GM12878 (cell line): ENCODE data around the gene CCDC8. TPM values are rescaled to one million over a fixed set of nuclear protein-coding genes. Genes with fewer than 3 reads are reported as not detected.

Experiments used
- ATAC-seq: fragments of 200-7000 bp; cut with Tn5 transposase; 3 replicates; pipeline ENCODE4 v1.9.1; 2020; ENCODE audit warnings: mild to moderate bottlenecking, moderate library complexity
- BruUV-seq: library from RNA; stranded (reverse); fragments of 400-500 nt; replicated peaks from 2 replicates; lab custom pipeline; 2021; lab: Mats Ljungman, UMichigan
- CTCF ChIA-PET: fragments of 300-600 bp; sonication (Branson Sonifier 250); formaldehyde crosslinking; extraction: SDS; loops from one replicate; lab custom pipeline; 2021; ENCODE audit warnings: inconsistent platforms; lab: Yijun Ruan, JAX
- POLR2A ChIA-PET: fragments of 350-600 bp; formaldehyde crosslinking; extraction: SDS; loops from one replicate; lab custom pipeline; 2021; ENCODE audit warnings: inconsistent platforms; lab: Charles Lee
- RAD21 ChIA-PET: fragments of 300-600 bp; sonication (Branson Sonifier 250); formaldehyde crosslinking; loops from one replicate; lab custom pipeline; 2023; ENCODE audit warnings: antibody characterized with exemption; ENCODE audit not compliant: unreplicated experiment; lab: Charles Lee
- SMC1A ChIA-PET: fragments of 300-600 bp; sonication (Branson Sonifier 250); formaldehyde crosslinking; loops from one replicate; lab custom pipeline; 2023; ENCODE audit not compliant: unreplicated experiment, uncharacterized antibody; lab: Charles Lee
- DNase-seq: peaks from one replicate; pipeline ENCODE4 v3.0.0-alpha.2; 2011; ENCODE audit warnings: low read depth, low spot score
- FAIRE-seq: peaks from 3 replicates; lab custom pipeline; 2011; peaks lifted over from hg19 to GRCh38; lab: Jason Lieb, UNC
- H2AFZ ChIP-seq: 2 replicates; pipeline ENCODE4 v1.6.0; 2011; ENCODE audit warnings: low read depth, low read length, control low read depth; ENCODE audit not compliant: control insufficient read depth
- H3K27ac ChIP-seq: 2 replicates; pipeline ENCODE4 v1.5.1; 2011; ENCODE audit warnings: control low read depth; ENCODE audit not compliant: control insufficient read depth, insufficient read depth
- H3K27me3 ChIP-seq, 2 experiments: replicated peaks in 1 of 2; 2 replicates each; pipeline versions ENCODE4 v1.6.0 to v1.6.1; 2011; ENCODE audit warnings: low read length in 1 of 2; ENCODE audit not compliant: control insufficient read depth in 2 of 2, insufficient read depth in 2 of 2
- H3K36me3 ChIP-seq, 2 experiments: 2 replicates each; pipeline ENCODE4 v1.5.1; 2011; ENCODE audit warnings: low read length in 1 of 2; ENCODE audit not compliant: control insufficient read depth in 2 of 2, insufficient read depth in 2 of 2
- H3K4me1 ChIP-seq: 2 replicates; pipeline ENCODE4 v1.6.1; 2011; ENCODE audit warnings: mild to moderate bottlenecking, low read length, moderate library complexity, mixed read lengths; ENCODE audit not compliant: control insufficient read depth, insufficient read depth
- H3K4me2 ChIP-seq: 2 replicates; pipeline ENCODE4 v1.6.0; 2011; ENCODE audit warnings: control low read depth; ENCODE audit not compliant: control insufficient read depth, insufficient read depth
- H3K4me3 ChIP-seq: fragments of 200-600 bp; sonication (generic); 2 replicates; pipeline ENCODE4 v1.5.1; 2016
- H3K79me2 ChIP-seq: 2 replicates; pipeline ENCODE4 v1.6.0; 2011; ENCODE audit warnings: low read length; ENCODE audit not compliant: control insufficient read depth, insufficient read depth
- H3K9ac ChIP-seq: 2 replicates; pipeline ENCODE4 v1.8.0; 2011; ENCODE audit warnings: low read length, control low read depth, mixed read lengths; ENCODE audit not compliant: control insufficient read depth, insufficient read depth
- H3K9me3 ChIP-seq: replicated peaks from 3 replicates; pipeline ENCODE4 v1.5.1; 2011; ENCODE audit warnings: mild to moderate bottlenecking, low read length; ENCODE audit not compliant: control insufficient read depth, insufficient read depth
- H4K20me1 ChIP-seq: 2 replicates; pipeline ENCODE4 v1.6.0; 2011; ENCODE audit not compliant: control insufficient read depth, insufficient read depth
- SKIL ChIP-seq: fragments of 450-650 bp; IDR thresholded peaks from 2 replicates; pipeline ENCODE4 v1.6.1; 2017; ENCODE audit warnings: mild to moderate bottlenecking, low read depth, inconsistent platforms; ENCODE audit not compliant: poor library complexity, severe bottlenecking
- SMAD1 ChIP-seq: fragments of 450-650 bp; IDR thresholded peaks from 2 replicates; pipeline ENCODE4 v1.6.1; 2018; ENCODE audit warnings: mild to moderate bottlenecking, low read depth; ENCODE audit not compliant: partially characterized antibody
- SMAD5 ChIP-seq: IDR thresholded peaks from 2 replicates; pipeline ENCODE4 v1.6.1; 2016; ENCODE audit warnings: antibody characterized with exemption, low read depth
- TAF1 ChIP-seq: IDR thresholded peaks from 2 replicates; pipeline ENCODE4 v1.6.1; 2011; ENCODE audit warnings: mild to moderate bottlenecking, low read depth, low read length, borderline replicate concordance
- WGBS: methylation state at CpG from one replicate; pipeline ENCODE4 v1.1.6; 2016; ENCODE audit warnings: low lambda C conversion rate; ENCODE audit not compliant: insufficient replicate concordance, insufficient coverage; ENCODE audit errors: missing lambda C conversion rate; 5-methylcytosine and 5-hydroxymethylcytosine counted together
- in situ Hi-C: fragments of 300-500 bp; cut with MboI; formaldehyde crosslinking; loops from 9 replicates; pipeline ENCODE4 v1.14.3; 2018; ENCODE audit warnings: mixed read lengths
- intact Hi-C: fragments of 100-400 bp; cut with micrococcal nuclease; formaldehyde crosslinking; loops from one replicate; pipeline ENCODE4 v1.14.2; 2022; ENCODE audit not compliant: unreplicated experiment
- polyA plus RNA-seq, 11 experiments: library from polyadenylated mRNA; depleted of rRNA in 4 of 11; unstranded in 6 of 11; stranded (reverse) in 5 of 11; fragments of >200 nt; fragmentation: Nextera tagmentation in 4 of 11; fragmentation: Illumina TruSeq in 1 of 11; extraction: Ambion mirVana in 4 of 11; extraction: Trizol in 1 of 11; gene quantifications; 1 replicate in 1 of 11; 2 replicates in 10 of 11; pipeline versions ENCODE4 v1.2.1 to v1.2.3, GENCODE V29; 2011 to 2016; ENCODE audit warnings: inconsistent platforms in 2 of 11, missing spikeins in 2 of 11, low read depth in 1 of 11
- total RNA-seq, 4 experiments: library from RNA; depleted of rRNA in 3 of 4; stranded (reverse); fragments of >200 nt in 3 of 4; fragmentation: Illumina TruSeq in 1 of 4; extraction: Trizol in 1 of 4; gene quantifications; 2 replicates each; pipeline versions ENCODE4 v1.2.1 to v1.2.3, GENCODE V29; 2013 to 2021
- TF ChIP-seq, protein P1 (sequence below): fragments of 450-650 bp; IDR thresholded peaks from 2 replicates; pipeline ENCODE4 v1.6.1; 2017; ENCODE audit warnings: mild to moderate bottlenecking, moderate library complexity

The CCDC8 gene
- total and polyA plus RNA-seq, 10 of the 15 experiments (the other 5 are each of a cell fraction or from before 2014, with no cell fraction given) = under 0.01 to 0.15 (median 0.05) TPM; not detected in 5

DNA sequence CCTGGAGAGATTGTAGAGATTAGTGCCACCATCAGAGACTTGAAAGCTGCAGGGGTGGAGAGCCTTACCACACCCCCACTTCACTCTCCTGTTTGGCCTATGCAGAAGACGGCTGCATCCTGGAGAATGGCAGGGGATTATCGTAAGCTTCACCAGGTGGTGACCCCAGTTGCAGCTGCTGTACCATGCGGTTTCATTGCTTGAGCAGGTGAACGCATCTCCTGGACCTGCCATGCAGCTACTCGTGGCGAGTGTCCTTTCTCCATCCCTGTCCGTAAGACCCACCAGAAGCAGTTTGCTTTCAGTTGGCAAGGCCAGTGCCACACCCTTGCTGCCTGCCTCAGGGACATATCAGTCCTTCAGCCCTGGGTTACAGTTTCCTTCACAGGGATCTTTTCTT lies 45.2 kb downstream of the CCDC8 start:
- ChIA-PET POLR2A (interaction anchor here (0.8 kb wide), 1 partner anchor 9 kb away, joined by 3 read pairs; no protein-coding TSS in a partner anchor), CTCF (interaction anchor here (0.5 to 2.1 kb wide), 5 partner anchors 9 to 212 kb away, joined by 4 to 11 read pairs (median 5); partner anchors contain the start of gene PPP5C), SMC1A (no interaction called here), RAD21 (interaction anchor here (0.6 kb wide), 1 partner anchor 15 kb away, joined by 3 read pairs; no protein-coding TSS in a partner anchor)
- DNase-seq (no peak), FAIRE-seq (no peak), ATAC-seq (no peak)
- no TSS peak for BruUV-seq
- Histone ChIP-seq H3K79me2 (peaks cover 12% of the 10 kb centered on the region), H3K27me3 (no peaks in the 10 kb centered on the region), H3K36me3 (peaks cover 25 to 27% of the 10 kb centered on the region in 2 experiments), H3K27ac (no peak overlapping the region), H3K4me3 (no peak overlapping the region), H3K4me2 (no peak overlapping the region), H2AFZ (no peak overlapping the region), H3K9ac (no peak overlapping the region), H4K20me1 (peaks cover 3% of the 10 kb centered on the region; the same call in 1 of the 2 replicates), H3K4me1 (peaks cover 7% of the 10 kb centered on the region), H3K9me3 (no peaks in the 10 kb centered on the region)
- TF ChIP-seq SMAD5 = no peak
- no peak for TF ChIP-seq SKIL
- TF ChIP-seq, protein P1, sequence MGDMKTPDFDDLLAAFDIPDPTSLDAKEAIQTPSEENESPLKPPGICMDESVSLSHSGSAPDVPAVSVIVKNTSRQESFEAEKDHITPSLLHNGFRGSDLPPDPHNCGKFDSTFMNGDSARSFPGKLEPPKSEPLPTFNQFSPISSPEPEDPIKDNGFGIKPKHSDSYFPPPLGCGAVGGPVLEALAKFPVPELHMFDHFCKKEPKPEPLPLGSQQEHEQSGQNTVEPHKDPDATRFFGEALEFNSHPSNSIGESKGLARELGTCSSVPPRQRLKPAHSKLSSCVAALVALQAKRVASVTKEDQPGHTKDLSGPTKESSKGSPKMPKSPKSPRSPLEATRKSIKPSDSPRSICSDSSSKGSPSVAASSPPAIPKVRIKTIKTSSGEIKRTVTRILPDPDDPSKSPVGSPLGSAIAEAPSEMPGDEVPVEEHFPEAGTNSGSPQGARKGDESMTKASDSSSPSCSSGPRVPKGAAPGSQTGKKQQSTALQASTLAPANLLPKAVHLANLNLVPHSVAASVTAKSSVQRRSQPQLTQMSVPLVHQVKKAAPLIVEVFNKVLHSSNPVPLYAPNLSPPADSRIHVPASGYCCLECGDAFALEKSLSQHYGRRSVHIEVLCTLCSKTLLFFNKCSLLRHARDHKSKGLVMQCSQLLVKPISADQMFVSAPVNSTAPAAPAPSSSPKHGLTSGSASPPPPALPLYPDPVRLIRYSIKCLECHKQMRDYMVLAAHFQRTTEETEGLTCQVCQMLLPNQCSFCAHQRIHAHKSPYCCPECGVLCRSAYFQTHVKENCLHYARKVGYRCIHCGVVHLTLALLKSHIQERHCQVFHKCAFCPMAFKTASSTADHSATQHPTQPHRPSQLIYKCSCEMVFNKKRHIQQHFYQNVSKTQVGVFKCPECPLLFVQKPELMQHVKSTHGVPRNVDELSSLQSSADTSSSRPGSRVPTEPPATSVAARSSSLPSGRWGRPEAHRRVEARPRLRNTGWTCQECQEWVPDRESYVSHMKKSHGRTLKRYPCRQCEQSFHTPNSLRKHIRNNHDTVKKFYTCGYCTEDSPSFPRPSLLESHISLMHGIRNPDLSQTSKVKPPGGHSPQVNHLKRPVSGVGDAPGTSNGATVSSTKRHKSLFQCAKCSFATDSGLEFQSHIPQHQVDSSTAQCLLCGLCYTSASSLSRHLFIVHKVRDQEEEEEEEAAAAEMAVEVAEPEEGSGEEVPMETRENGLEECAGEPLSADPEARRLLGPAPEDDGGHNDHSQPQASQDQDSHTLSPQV = no peak
- no peak for TF ChIP-seq SMAD1
- TF ChIP-seq TAF1 = no peak
- 96% methylated on average over 7 of the region's 7 CpGs for WGBS
- in situ Hi-C loops = no loop called here
- intact Hi-C loops = no loop called here
